SK-MEL-5 (cell line): ENCODE data around the gene ARHGAP44. TPM values are rescaled to one million over a fixed set of nuclear protein-coding genes. Genes with fewer than 3 reads are reported as not detected.

Source experiments
- DNase-seq: peaks from one replicate; pipeline ENCODE4 v3.0.0-alpha.2; 2016; ENCODE audit warnings: low read depth, low spot score
- in situ Hi-C: cut with HindIII; loops from 2 replicates; pipeline ENCODE4 v1.10.0; 2016; ENCODE audit warnings: low sequenced_read_pairs, high pct_unique_total_duplicates, low pct_unique_long_range_greater_than_20kb
- polyA plus RNA-seq, 2 experiments: library from polyadenylated mRNA; depleted of rRNA; stranded (reverse); fragments of >200 nt; gene quantifications; 2 replicates each; pipeline ENCODE4 v1.2.3, GENCODE V29; 2015
- total RNA-seq: library from RNA; depleted of rRNA; stranded (reverse); fragments of >200 nt; shearing (Covaris generic); gene quantifications from 2 replicates; pipeline ENCODE4 v1.2.3, GENCODE V29; 2014; rRNA removed

Gene ARHGAP44, protein sequence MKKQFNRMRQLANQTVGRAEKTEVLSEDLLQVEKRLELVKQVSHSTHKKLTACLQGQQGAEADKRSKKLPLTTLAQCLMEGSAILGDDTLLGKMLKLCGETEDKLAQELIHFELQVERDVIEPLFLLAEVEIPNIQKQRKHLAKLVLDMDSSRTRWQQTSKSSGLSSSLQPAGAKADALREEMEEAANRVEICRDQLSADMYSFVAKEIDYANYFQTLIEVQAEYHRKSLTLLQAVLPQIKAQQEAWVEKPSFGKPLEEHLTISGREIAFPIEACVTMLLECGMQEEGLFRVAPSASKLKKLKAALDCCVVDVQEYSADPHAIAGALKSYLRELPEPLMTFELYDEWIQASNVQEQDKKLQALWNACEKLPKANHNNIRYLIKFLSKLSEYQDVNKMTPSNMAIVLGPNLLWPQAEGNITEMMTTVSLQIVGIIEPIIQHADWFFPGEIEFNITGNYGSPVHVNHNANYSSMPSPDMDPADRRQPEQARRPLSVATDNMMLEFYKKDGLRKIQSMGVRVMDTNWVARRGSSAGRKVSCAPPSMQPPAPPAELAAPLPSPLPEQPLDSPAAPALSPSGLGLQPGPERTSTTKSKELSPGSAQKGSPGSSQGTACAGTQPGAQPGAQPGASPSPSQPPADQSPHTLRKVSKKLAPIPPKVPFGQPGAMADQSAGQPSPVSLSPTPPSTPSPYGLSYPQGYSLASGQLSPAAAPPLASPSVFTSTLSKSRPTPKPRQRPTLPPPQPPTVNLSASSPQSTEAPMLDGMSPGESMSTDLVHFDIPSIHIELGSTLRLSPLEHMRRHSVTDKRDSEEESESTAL
- total RNA-seq = 0.18 and 0.43 TPM in 2 replicates
- 0.92 and 1.2 TPM in 2 replicates for polyA plus RNA-seq (2015; cell fraction: cytosol; rRNA removed)
- 0.68 and 1.0 TPM in 2 replicates for polyA plus RNA-seq (2015; cell fraction: nucleus; rRNA removed)

DNA sequence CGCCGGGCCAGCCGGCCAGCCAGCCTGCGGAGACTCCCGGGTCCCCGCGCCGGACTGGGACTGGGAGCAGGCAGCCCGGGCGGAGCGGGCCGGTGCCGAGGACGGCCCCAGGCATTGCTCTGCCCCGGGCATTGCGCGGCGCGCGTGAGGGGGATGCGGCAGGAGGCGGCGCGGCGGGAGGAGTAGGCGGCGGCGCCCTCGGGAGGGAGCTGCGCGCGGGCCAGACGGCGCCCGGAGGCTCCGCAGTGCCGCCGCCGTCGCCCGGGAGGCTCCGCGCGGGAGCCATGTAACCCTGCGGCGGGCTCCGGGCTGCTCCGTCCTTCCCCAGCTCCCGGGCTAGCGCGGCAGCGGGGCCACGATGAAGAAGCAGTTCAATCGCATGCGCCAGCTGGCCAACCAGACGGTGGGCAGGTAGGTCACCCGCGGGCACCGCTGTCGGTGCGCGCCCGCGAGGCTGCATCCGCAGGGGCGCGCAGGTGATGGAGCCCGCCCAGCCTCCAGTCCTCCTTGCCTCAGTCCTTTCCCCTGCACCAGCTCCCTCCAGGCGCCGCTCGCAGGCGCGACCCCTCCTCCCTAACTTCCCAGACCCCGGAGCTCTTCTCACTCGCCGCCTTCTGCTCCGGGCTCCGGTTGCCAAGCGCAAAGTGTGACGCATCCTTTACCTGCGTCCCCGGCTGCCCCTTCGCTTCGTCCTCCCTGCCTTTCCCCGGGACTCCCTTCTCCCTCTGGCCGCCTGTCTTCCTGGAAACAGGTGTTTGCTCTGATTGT, at the start of gene ARHGAP44:
TSS of gene ARHGAP44 (plus strand) at position 18 of the 768 bp plus-strand sequence. CDS start at position 359, 341 bp downstream.
- DNase-seq = peak; percentile 1
- in situ Hi-C loops = no loop called here

DNA sequence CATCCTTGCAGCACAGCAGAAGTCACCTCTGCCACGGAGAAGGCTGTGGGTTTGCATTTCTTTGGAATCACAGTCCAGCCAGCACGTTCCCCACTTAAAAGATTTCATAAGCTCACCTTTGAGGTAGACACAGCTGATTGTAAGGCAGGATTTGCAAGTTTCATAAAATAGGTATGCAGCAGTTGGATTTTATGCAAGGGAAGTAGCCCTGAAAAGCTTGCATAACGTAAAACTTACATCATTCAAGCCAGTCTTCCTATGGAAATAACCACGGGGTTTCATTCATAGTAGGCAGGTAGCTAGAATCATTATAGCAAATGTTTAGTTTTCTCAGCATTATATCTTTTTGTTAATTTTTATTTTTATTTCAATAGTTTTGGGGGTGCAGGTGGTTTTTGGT, 49.8 kb upstream of the ARHGAP44 start:
- no peak for DNase-seq
- in situ Hi-C loops = no loop called here

DNA sequence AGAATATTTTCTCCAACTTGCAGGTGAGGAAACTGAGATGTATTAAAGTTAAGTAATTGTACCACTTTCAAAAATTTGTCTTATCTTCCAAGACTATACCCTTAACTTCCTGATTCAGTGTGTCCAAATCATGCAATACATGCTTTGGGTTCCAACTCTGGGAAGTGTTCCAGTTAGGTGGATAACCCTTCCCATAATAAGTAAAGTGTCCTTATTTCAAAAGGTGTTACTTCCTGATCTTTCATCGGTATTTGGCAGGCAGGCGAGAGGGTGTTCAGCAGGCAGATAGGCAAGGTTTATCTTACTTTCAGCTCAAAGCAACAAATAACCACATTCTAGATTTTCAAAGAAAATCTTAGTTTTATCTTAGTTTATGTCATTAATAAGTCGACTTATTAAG, 46.3 kb upstream of the ARHGAP44 start:
- in situ Hi-C loops = no loop called here
- no peak for DNase-seq

DNA sequence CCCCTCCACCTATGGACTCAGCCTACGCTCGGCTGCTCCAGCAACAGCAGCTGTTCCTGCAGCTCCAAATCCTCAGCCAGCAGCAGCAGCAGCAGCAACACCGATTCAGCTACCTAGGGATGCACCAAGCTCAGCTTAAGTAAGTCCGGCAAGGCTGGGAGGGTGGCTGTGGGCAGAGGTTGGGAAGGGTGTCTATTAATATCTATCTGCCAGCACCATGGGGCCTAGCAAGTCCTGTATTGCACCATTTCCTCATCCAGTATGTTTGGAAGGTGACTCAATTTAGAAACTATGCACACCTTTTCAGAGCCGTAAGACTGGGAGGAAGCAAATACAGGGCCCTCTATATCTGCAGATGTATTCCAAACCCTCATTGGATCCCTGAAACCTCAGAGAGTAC, 45.0 kb upstream of the ARHGAP44 start:
- in situ Hi-C loops = no loop called here
- no peak for DNase-seq

DNA sequence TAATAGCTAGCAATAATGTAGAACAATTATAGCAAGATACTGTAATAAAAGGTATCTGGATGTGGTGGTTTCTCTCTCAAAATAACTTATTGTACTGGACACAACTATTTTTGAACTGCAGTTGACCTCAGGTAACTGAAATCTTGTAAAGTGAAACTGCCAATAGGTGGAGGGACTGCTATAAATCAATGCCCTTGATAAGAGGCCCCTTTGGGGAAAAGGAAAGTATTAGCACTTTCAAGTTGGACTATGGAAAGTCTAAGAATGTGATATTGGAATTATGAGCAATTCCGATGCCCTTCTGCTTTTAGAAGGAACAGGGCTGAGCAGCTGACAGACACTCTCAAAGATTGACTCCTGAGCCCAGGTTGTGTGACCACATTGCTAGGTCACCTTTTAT, 44.5 kb upstream of the ARHGAP44 start:
- in situ Hi-C loops = no loop called here
- DNase-seq = no peak

DNA sequence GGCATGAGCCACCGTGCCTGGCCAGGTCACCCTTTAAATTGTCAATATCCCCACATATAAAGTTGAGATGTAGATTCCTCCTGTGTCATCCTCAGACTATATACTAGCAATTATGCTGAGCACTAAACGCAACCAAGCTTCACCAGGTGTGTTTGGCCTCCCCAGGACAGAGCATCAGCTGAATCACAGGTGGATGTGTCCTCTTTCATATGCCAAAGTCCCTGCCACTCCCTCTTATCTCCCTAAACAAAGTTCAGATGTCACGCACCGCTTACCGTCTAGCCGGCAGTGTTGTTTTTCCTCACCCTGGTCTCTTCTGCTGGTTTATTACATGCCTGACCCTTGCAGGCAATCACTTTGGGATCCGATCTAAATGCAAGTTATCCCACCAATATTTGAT, 43.8 kb upstream of the ARHGAP44 start:
- no peak for DNase-seq
- in situ Hi-C loops = no loop called here

DNA sequence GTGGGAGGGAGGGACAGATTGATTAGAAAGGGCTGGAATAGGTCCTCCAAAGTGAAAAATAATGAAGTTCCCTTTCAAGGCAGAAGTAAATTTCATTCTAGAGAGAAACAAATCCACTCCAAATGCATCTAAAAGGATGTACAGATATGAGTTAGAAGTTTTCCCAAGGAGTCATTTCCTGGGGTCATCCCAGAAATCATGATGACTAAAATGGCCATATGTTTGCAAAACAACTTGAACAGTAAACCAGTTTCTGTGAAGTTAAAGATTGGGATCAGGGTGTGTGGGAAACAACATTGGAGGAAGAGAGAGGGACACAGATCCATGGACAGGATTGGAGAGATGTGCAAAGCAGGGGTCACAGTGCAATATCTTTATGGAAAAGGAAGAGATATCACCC, 32.5 kb upstream of the ARHGAP44 start:
- in situ Hi-C loops = no loop called here
- no peak for DNase-seq

DNA sequence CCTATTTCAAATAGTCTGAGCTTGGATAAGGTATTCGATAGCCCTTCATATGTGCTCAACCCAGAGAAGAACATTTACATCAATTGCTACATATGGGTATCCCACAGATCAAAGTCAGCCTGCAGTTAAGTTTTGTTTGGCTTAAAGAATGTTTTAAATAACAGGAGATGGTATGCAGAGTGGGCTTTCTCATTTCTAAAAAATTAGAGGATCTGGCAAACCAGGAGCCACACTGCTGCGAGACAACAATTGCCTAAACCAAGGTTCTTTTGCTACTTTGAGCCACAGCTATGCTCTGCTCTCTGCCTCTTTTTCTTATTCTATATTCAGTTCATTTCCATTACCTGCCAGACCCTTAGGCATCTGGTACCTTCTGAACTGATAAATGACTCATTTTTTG, 30.2 kb upstream of the ARHGAP44 start:
- in situ Hi-C loops = no loop called here
- no peak for DNase-seq

DNA sequence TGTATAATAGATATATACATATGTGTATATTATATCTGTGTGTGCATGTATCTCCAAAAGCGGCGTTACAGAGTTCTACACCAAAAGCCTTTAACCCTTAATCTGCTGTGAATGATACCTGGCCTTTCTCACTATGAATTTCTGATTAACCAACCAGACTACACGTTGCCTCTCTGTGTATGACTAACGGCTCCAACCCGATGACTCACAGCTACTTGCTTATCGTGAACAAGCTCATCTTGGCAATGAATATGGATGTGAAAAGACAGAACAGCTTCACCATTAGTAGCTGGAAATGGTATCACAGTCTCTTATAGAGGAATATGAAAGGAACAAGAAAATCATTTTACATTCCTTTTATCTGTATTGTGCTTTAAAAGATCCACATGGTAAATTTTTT, 23.8 kb upstream of the ARHGAP44 start:
- in situ Hi-C loops = no loop called here
- no peak for DNase-seq

DNA sequence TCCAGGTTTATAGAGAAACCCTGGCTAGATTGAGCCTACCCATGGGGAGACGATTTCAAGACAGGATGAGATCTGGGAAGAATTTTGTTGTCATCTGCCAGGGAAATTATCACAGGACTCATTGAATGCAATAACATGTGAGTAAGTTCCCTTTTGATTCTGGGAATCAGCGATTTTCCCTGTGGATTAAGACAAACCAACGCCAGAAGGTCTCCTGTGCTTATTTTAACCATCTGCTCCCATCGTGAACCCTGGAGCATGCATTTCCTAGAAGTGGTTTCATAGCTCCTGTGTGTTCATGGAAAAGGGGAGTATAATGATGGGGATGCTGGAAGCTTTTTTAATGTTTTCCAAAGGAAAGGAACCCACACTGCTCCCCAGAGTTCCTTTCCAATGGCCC, 21.0 kb upstream of the ARHGAP44 start:
- in situ Hi-C loops = no loop called here

DNA sequence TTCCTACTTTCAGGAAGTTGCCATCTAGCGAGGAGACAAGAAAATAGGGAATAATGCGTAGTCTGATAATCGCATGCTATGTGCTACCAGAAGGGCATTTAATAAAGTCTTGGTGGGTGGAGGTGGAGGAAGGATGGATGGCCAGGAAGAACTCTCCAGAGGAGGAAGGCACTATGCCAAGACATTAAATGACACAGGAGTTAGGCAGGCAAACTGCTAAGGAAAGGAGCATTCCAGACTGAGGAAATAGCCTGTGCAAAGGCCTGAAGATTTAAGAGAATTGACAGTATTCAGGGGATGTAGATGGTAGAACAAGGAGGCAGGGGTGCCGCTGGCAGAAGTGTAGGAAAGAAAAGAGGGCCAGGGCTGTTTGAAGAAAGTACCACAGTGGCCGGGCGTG, 19.3 kb upstream of the ARHGAP44 start:
- DNase-seq = no peak
- in situ Hi-C loops = no loop called here

More for the DNA sequence above, 21.0 kb upstream of the ARHGAP44 start:
- DNase-seq = no peak

DNA sequence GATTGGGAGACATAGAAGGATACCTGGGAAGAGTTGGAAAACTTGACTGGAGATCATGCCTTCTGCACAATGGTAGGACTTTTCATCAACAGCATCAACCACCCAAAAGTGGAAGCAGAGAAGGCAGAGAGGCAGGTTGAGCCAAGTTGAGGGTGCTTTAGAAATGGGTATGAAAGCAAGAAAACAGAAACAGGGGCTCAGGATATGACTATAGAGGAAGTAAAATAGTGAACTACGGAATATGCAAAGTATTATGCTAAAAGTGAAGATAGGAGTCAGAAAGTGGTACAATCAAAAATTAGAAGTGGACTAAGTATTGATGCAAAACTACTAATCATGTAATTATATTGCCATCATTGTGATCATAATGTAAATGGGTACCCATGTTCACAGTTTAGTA, 16.1 kb upstream of the ARHGAP44 start:
- in situ Hi-C loops = no loop called here
- DNase-seq = no peak

DNA sequence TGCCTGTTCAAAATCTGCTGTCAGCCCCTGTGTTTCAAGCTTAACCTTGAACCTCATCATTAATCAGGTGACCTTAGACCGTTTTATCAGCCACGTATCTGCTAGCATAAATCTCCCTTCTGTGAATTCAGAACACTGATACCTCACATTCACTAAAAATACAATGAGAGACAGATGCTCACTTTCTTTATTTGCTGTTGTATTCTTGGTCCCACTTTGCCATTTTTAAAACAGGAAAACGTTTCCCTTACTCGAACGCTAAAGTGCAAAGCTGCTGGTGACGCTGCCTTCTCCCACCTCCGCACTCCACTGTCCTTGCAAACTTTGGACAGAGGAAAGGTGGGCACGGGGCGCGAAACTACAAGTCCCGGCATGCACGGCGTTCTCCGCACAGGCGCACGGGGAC, 220 bp upstream of the ARHGAP44 start:
- in situ Hi-C loops = no loop called here
- peak; percentile 48 for DNase-seq

DNA sequence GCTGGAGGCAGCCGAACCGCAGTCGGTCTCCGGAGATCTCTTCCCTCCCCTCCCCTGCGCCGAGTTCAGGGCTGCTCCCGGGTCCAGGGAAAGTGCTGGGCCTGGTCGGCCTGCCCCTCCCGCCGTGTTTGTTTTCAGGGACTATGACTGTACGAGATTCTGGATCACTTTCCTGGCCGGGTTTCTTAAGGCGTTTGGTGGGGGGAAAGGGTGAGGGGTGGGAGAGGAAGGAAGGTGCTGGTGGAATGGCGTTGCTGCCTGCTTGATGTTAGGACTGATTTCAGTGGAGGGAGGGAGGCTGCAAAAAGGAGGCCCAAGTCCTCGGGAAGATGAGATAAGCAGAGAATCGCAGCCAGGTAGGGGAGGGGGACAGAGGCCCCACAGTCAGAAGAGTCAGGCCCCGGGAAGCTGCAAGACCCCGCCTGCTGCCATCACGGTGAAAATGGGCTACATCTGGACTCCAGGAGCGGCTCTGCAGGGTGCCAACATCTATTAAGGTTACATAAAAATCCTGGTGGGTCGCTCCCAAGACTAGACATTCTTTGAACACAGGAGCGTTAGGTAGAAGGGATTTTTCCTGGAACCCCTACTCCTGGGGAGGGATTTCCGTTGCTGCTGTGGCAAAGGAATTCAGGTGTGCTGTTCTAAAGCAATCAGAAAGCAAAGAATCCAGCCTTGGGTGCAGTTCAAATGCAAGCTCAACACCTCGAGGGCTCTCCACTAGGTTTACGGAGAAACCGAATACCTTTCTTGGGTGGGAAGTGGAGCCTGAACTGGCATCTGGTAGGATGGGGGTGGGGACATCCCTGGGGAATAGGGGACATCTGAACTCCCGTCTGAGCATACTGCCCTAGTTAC, 1.2 kb downstream of the ARHGAP44 start:
- DNase-seq = no peak
- in situ Hi-C loops = no loop called here

DNA sequence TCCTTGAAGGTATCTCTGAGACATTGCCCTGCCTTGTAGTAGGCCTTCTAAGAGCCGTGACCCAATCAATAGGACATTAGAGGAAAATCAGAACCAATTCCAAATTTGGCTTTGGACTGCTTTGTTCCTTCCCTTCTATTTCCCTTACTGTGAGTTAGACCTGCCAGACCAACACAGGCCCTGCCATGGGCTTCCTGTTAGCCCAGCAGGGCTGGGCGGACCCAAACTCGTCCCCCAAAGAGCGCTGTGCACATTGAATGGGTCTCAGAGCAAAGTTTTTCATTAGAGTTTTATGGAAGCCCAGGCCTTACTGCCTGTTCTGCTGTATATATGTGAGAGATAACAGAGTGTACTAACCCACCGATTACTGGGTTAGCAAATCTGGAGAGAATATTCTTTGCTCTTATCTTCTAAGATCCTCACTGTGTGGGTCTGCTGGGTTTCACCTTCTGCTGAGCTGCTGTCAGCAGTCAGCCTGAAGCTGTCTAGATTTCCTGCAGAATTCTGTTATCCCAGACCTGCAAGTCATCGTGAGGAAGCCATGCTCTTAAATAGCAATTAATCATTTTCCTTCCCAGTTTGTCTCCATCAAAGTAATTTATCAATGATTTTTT, 5.7 kb downstream of the ARHGAP44 start:
- no peak for DNase-seq
- in situ Hi-C loops = no loop called here

DNA sequence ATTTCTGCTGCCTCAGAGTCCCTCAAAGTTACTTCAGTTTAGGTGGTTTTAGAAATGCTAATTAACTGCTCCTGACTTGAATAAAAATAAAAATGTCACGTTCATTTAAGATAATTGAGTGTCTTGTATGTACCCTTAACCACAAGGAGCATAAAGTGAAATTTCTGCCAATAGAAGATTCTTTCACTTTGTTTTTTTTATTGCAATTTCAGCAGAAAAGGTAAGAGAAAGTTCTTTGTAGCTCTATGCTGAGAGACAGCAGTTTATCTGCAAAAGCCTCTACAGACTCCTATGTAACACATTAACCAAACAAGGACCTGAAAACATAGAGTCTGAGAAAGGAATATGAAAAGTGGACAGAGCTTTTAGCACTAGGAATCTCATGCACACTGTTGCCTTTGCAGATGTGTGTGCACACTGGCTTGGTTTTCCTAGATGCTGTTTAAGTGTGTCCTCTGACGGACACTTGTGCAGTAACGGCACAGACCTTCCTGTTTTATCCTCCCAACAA, 11.6 kb downstream of the ARHGAP44 start:
- no peak for DNase-seq
- in situ Hi-C loops = no loop called here

DNA sequence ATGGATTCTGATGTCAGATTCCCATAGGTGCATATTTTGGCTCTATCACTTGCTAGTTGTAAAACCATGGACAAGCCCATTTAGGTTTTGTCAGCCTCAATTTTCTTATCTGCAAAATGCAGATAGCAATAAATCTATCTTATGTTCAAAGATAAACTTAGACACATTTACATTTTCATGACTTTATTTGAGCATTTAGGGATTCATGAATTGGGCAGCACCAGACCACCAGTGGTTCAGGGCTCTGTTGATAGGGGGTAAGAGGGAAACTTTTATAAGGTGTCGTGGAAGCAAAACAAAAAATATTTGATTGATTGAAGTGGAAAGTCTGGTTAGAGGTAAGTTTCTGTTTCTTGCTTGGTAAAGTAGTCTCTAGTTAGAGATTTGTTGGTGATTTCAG, 17.3 kb downstream of the ARHGAP44 start:
- DNase-seq = no peak
- in situ Hi-C loops = no loop called here
